Measurements from ENCODE around the gene ATXN2.

Gene ATXN2

GRCh38 chr12:111598637-111599452 is at the start of gene ATXN2:
Gene ATXN2 (minus strand): TSS chr12:111599315. CDS start chr12:111599034, 281 bp downstream.
- H3K4me3 ChIP-seq (ENCODE audit: low read length): peak within 1 kb of the TSS; percentile 89
- TF ChIP-seq CTCF (conservative IDR thresholded peaks at IDR 0.05; ENCODE audit: low read length): no peak
- DNase-seq (ENCODE audit: low read depth): peak; percentile 74

- no peak for TF ChIP-seq CTCF (conservative IDR thresholded peaks at IDR 0.05; ENCODE audit: low read length)
- no peak for DNase-seq (ENCODE audit: low read depth)
- H3K4me3 ChIP-seq (ENCODE audit: low read length): no peak overlapping the region
Observed at GRCh38 chr12:111645433-111645832, 46.3 kb upstream of the ATXN2 start.

- H3K4me3 ChIP-seq (ENCODE audit: low read length): no peak overlapping the region
- no peak for TF ChIP-seq CTCF (conservative IDR thresholded peaks at IDR 0.05; ENCODE audit: low read length)
- no peak for DNase-seq (ENCODE audit: low read depth)
Observed at GRCh38 chr12:111643427-111643826, 44.3 kb upstream of the ATXN2 start.

- TF ChIP-seq CTCF (conservative IDR thresholded peaks at IDR 0.05; ENCODE audit: low read length): no peak; the same call in 1 of the 2 replicates
- H3K4me3 ChIP-seq (ENCODE audit: low read length): no peak overlapping the region
- DNase-seq (ENCODE audit: low read depth): peak; percentile 15
Observed at GRCh38 chr12:111642681-111643426, 43.7 kb upstream of the ATXN2 start.

GRCh38 chr12:111640506-111640905 is 41.4 kb upstream of the ATXN2 start:
- H3K4me3 ChIP-seq (ENCODE audit: low read length): no peak overlapping the region
- DNase-seq (ENCODE audit: low read depth): no peak
- TF ChIP-seq CTCF (conservative IDR thresholded peaks at IDR 0.05; ENCODE audit: low read length): no peak

- H3K4me3 ChIP-seq (ENCODE audit: low read length): no peak overlapping the region
- no peak for TF ChIP-seq CTCF (conservative IDR thresholded peaks at IDR 0.05; ENCODE audit: low read length)
- peak; percentile 15 for DNase-seq (ENCODE audit: low read depth)
Observed at GRCh38 chr12:111638556-111638955, 39.4 kb upstream of the ATXN2 start.

Data from AG10803 (cell line).